Midbrain (tissue), 1 donor: ENCODE results near the gene MYZAP.
"Not testable (repeated sequence)": the region's sequence is repeated elsewhere in the genome, so short reads cannot be mapped to it uniquely, and the experiment has no call there.

Experiments
- DNase-seq: peaks from one replicate; lab custom pipeline; 2025; lab: John Stamatoyannopoulos, UW

Gene MYZAP

GRCh38 chr15:57594479-57594878 lies 2.8 kb downstream of the MYZAP start:
- no peak for DNase-seq

- no peak for DNase-seq
Observed at GRCh38 chr15:57595011-57595866, 3.5 kb downstream of the MYZAP start.

GRCh38 chr15:57596301-57596855 lies 4.7 kb downstream of the MYZAP start:
- no peak for DNase-seq

GRCh38 chr15:57596978-57597377 lies 5.3 kb downstream of the MYZAP start:
- no peak for DNase-seq

- no peak for DNase-seq
Observed at GRCh38 chr15:57597431-57597830, 5.7 kb downstream of the MYZAP start.

- no peak for DNase-seq
Observed at GRCh38 chr15:57598346-57598745, 6.6 kb downstream of the MYZAP start.

- no peak for DNase-seq
Observed at GRCh38 chr15:57599296-57599810, 7.6 kb downstream of the MYZAP start.

GRCh38 chr15:57600197-57600596 lies 8.5 kb downstream of the MYZAP start:
- DNase-seq: no peak

GRCh38 chr15:57604507-57604906 lies 12.8 kb downstream of the MYZAP start:
- DNase-seq: no peak

GRCh38 chr15:57605491-57605890 lies 13.8 kb downstream of the MYZAP start:
- no peak for DNase-seq

- no peak for DNase-seq
Observed at GRCh38 chr15:57606048-57606447, 14.3 kb downstream of the MYZAP start.

GRCh38 chr15:57606816-57607215 lies 15.1 kb downstream of the MYZAP start:
- no peak for DNase-seq

GRCh38 chr15:57607570-57608000 lies 15.9 kb downstream of the MYZAP start:
- no peak for DNase-seq

GRCh38 chr15:57609805-57610529 lies 18.3 kb downstream of the MYZAP start:
- no peak for DNase-seq

- DNase-seq: no peak
Observed at GRCh38 chr15:57611123-57611522, 19.4 kb downstream of the MYZAP start.

GRCh38 chr15:57611938-57612337 lies 20.2 kb downstream of the MYZAP start:
- peak; percentile 7 for DNase-seq

GRCh38 chr15:57614241-57614640 lies 22.5 kb downstream of the MYZAP start:
- DNase-seq: no peak

- DNase-seq: not testable (repeated sequence)
Observed at GRCh38 chr15:57615951-57616496, 24.3 kb downstream of the MYZAP start.

- no peak for DNase-seq
Observed at GRCh38 chr15:57618325-57618724, 26.6 kb downstream of the MYZAP start.

GRCh38 chr15:57619746-57620145 lies 28.0 kb downstream of the MYZAP start:
- no peak for DNase-seq

GRCh38 chr15:57624730-57625129 lies 33.0 kb downstream of the MYZAP start:
- no peak for DNase-seq

- no peak for DNase-seq
Observed at GRCh38 chr15:57625703-57626448, 34.2 kb downstream of the MYZAP start.
